HG03097 (cell line): ENCODE measurements around the gene ST3GAL3.

Source experiments
- ATAC-seq: cut with Tn5 transposase; IDR thresholded peaks from one replicate; pipeline ENCODE4 v1.9.1; 2021; ENCODE audit not compliant: unreplicated experiment, low FRiP score

ST3GAL3 gene, protein sequence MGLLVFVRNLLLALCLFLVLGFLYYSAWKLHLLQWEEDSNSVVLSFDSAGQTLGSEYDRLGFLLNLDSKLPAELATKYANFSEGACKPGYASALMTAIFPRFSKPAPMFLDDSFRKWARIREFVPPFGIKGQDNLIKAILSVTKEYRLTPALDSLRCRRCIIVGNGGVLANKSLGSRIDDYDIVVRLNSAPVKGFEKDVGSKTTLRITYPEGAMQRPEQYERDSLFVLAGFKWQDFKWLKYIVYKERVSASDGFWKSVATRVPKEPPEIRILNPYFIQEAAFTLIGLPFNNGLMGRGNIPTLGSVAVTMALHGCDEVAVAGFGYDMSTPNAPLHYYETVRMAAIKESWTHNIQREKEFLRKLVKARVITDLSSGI

GRCh38 chr1:43707190-43708001, at the start of gene ST3GAL3:
Gene ST3GAL3 (plus strand): TSS chr1:43707536. CDS start chr1:43736263, 28,727 bp downstream.
- ATAC-seq: peak; percentile 85

- ATAC-seq: no peak
Measured at GRCh38 chr1:43659212-43660166, 47.8 kb upstream of the ST3GAL3 start.

GRCh38 chr1:43660355-43660754, 47.0 kb upstream of the ST3GAL3 start:
- no peak for ATAC-seq

DNA sequence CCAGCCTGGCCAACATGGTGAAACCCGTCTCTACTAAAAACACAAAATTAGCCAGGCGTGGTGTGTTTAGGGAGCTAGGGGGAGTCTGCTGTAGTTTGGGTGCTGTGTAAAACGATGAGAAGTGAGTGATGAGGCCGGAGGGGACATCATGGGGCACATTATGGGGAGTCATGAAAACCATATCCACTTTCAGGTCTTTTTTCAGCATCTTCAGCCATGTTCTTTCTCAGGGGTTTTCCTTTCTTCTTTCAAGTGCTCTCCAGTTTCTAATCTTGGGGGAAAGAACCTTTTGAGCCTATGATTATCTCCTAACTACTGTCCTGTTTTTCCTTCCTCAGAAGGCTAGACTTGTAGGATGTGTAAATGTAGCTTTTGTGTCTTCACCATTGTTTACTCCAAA, 43.0 kb upstream of the ST3GAL3 start:
- no peak for ATAC-seq

- no peak for ATAC-seq
Measured at GRCh38 chr1:43666608-43667007, 40.7 kb upstream of the ST3GAL3 start.

DNA sequence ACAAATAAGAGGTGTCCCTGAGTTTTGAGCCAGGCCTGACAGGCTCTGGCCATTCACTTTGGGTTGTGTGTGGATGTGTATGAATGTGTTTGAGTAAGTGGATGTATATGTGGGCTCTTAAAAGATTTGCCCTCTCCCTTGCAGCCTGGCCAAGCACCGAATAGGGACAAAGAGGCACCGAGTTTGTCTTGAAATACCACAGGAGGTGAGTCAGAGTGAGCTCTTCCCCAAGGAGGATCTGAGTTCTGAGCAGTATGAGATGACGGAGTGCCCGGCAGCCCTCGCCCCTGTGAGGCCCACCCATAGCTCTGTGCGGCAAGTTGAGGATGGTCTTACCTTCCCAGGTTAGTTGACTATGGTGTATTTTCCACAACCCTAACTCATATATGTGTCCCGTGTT, 38.4 kb upstream of the ST3GAL3 start:
- no peak for ATAC-seq

DNA sequence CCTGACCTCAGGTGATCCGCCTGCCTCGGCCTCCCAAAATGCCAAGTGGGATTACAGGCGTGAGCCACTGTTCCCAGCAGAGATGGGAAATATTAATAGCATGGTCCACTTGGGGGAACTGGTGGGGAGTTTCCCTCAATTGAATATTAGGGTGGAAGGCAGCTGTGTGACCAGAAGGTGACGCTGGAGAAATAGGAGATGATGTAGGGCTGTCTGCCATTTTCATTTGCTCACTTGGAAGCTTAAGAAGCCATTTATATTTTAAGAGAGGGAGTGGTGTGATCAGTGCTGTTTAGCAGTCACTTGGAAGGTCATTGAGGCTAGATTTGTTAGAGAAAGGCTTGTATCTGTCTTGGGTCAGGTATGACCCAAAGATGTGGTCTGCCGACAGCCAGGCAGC, 37.5 kb upstream of the ST3GAL3 start:
- no peak for ATAC-seq

DNA sequence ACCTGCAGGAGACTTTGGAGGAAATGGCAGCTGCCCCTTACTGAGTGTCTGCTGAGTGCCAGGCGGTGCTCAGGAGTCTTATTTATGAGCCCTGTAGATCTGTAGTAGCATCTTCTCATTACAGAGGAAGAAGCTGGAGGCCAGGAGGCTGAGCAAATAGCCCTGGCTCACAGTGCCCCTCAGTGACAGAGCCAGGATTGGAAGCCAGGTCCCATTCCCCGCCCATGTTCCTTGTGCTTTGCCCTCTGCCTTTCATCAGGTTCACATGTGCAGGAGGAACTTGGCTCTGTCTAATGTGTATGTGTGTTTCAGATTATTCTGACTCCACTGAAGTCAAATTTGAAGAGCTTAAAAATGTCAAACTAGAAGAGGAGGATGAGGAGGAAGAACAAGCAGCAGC, 36.1 kb upstream of the ST3GAL3 start:
- no peak for ATAC-seq

DNA sequence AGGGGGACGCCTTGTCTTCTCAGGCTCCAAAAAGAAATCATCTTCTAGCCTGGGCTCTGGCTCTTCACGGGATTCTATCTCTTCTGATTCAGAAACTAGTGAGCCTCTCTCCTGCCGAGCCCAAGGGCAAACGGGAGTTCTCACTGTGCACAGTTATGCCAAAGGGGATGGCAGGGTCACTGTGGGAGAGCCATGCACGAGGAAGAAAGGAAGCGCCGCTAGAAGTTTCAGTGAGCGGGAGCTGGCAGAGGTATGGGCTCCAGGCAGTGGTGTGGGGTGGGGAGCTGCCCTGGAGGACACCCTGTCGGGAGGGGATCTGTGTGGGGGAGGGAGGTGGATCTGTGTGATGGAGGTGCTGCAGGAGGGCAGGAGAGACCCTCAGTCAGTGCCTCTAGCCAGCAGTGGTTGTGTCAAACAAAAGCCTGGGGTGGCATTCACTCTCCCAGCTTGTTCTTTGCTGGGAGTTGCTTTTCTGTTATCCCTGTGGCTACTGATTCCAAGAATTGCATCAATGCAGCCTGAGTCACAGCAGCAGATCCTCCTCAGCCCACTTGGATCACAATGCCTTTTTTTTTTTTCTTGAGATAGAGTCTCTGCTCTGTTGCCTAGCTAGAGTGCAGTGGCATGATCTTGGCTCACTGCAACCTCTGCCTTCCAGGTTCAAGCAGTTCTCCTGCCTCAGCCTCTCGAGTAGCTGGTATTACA, 35.6 kb upstream of the ST3GAL3 start:
- no peak for ATAC-seq

- no peak for ATAC-seq
Measured at GRCh38 chr1:43673261-43673660, 34.1 kb upstream of the ST3GAL3 start.

DNA sequence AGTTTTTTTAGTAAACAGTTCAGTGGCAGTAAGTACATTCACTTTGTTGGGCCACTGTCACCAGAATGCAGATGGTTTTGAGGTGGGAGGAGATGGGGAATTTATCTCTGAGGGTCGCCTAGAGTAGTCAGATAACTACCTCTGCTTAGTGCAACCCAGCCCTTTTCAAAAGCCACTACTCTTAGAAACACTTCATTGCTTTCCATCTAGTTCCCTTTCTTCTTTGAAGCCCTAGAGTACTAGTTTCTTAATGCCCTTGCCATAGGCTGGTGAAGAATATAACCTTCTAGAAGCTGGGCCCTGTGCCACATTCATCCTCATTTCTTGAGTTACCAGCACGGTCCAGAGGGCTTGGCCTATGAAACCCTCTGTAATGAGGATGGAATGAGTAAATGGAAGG, 28.4 kb upstream of the ST3GAL3 start:
- no peak for ATAC-seq

DNA sequence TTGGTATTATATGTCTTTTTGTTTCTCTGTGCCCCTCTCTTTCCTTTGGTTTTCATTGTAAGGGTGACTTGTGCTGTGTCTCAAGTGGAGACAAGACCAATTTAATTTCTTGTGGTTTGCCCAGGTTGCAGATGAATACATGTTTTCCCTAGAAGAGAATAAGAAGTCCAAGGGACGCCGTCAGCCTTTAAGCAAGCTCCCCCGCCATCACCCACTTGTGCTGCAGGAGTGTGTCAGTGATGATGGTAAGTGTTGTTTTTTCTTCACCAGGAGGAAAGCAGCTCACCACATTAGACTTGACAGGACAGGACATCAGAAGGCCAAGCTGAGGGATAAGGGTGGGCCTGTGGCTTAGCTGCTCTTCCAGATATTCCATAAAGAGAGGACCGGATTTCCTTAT, 23.8 kb upstream of the ST3GAL3 start:
- no peak for ATAC-seq

DNA sequence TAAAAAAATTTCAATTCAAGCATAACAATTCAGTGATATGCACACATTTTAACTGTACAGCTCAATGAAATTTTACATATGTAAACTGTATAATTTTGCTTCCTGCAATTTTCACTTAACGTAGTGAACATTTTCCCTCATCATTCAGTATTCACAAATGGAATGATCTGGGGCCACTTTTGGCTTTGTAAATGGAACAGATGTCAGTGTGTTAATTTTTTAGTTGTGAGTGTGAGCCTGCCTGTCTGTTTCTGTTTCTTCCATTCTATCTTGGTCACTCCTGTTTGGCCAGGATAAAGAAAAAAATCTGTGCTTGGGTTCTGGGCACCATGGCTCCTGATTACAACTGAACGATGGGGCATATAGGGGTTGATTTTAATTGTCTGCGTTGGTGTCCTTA, 20.5 kb upstream of the ST3GAL3 start:
- no peak for ATAC-seq

- ATAC-seq: no peak
Measured at GRCh38 chr1:43687301-43688108, 19.8 kb upstream of the ST3GAL3 start.

DNA sequence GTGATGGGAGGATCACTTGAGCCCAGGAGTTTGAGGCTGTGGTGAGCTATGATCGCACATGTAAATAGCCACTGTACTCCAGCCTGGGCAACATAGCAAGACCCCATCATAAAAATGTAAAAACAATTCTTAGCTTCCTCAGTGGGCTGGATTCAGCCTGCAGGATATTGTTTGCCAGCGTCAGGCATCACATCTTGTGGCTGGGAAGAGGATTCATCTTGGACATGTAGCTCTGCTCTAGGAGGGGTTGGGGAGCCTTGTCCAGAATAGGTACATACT, 19.3 kb upstream of the ST3GAL3 start:
- ATAC-seq: no peak

GRCh38 chr1:43688594-43689000, 18.7 kb upstream of the ST3GAL3 start:
- ATAC-seq: no peak

GRCh38 chr1:43689289-43689688, 18.0 kb upstream of the ST3GAL3 start:
- ATAC-seq: no peak

DNA sequence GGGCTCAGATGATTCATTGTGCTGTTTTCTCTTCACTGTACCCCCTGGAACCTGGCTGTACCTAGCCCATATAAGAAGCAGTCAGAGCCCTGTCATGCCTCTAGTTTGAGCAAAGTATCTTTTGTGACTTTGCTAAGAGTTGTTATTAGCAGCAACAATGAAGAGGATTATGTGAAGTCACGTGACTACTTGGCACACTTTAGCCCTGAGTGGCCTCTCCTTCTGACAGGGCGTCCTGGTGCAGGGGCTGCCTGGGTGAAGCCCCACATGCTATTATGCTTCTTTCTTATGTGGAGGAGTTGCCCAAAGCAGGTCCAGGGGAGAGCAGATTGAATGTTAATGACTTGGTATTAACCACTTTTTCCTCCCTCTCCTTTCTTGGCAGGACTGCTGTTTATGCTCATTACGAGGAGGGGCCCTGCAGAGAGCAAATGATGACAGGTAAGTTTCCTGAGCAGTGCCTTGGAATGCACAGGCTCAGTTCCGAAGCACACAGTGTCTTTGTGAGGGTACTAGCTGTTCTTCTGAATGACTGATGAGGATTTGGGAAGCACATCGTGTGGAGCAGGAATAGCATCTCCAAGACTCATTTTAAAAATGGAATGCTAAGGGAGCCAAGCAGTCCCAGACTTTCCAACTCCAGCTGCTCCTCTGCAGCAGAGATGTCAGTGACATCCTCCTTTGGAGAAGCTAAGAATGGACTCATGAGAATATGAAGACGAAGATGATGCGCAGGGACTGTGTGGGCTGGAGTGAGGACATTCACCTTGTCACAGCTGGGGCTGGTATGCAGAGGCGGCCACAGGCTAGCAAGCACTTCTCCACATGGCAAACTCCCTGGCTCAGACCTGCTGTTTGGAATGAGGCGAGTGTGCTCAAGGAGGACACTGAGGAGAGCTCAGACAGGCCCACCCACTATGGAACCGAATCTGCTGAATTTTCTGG, 15.2 kb upstream of the ST3GAL3 start:
- ATAC-seq: no peak

GRCh38 chr1:43693371-43693770, 14.0 kb upstream of the ST3GAL3 start:
- no peak for ATAC-seq
